ENCODE measurements around the gene BMP7. TPM values are rescaled to one million over a fixed set of nuclear protein-coding genes. Genes with fewer than 3 reads are reported as not detected.
"Not testable (repeated sequence)": the region's sequence is repeated elsewhere in the genome, so short reads cannot be mapped to it uniquely, and the experiment has no call there.

Gene BMP7
- total and polyA plus RNA-seq, 2 experiments from 2014 or later = not detected

DNA sequence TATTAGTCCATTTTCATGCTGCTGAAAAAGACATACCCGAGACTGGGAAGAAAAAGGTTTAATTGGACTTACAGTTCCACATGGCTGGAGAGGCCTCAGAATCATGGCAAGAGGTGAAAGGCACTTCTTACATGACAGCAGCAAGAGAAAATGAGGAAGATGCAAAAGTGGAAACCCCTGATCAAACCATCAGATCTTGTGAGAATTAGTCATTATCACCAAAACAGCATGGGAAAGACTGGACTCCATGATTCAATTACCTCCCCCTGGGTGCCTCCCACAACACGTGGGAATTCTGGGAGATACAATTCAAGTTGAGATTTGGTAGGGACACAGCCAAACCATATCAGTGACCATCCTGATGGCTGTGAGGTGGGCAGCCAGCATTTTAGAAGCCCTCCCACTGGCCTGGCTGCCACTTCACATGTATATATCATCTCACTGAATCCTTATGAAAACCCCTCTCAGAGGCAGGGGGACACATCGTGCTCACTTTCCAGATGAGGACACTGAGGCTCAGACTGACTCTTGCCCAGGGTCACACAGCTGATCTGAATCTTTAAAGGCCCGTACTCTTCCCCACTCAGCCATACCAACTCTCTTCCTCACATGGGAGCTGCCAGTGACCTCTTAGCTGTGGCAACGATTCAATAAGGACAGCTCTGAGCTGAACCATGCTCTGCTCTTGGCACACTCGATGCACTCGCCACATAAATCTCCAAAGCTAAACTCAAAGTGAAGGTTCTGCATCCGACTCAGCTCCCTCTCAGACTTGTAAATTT is 25.7 kb downstream of the BMP7 start:
- 29 to 30% methylated on average over 8 of the region's 8 CpGs for WGBS, 2 experiments (ENCODE audit: low coverage in 1 of 2, low lambda C conversion rate in 2 of 2, missing lambda C conversion rate in 2 of 2)
- H3K27ac ChIP-seq = no peak overlapping the region
- H3F3A ChIP-seq (ENCODE audit: insufficient read depth) = no peaks in the 10 kb centered on the region
- no peak overlapping the region for H3K4me3 ChIP-seq
- H3K79me2 ChIP-seq (ENCODE audit: insufficient read depth) = no peaks in the 10 kb centered on the region
- TF ChIP-seq EZH2phosphoT487 (IDR thresholded peaks at IDR 0.05; ENCODE audit: insufficient read depth, low read depth) (no peak), EZH2 (IDR thresholded peaks at IDR 0.05; ENCODE audit: insufficient read depth, poor library complexity, severe bottlenecking) (no peak)
- H3K27me3 ChIP-seq (replicated peaks; ENCODE audit: insufficient read depth) = peaks cover 47% of the 10 kb centered on the region
- H3K9ac ChIP-seq = no peak overlapping the region
- no peak for DNase-seq
- H3K4me1 ChIP-seq (ENCODE audit: insufficient read depth) = no peaks in the 10 kb centered on the region
- no peak overlapping the region for H2AFZ ChIP-seq
- no peaks in the 10 kb centered on the region for H3K9me2 ChIP-seq (ENCODE audit: insufficient read depth)
- no peaks in the 10 kb centered on the region for H3K9me3 ChIP-seq (ENCODE audit: low read depth)
- in situ Hi-C loops (cut with MboI) = no loop called here
- no peaks in the 10 kb centered on the region for H3K36me3 ChIP-seq (ENCODE audit: low read depth)
- no peaks in the 10 kb centered on the region for H4K20me1 ChIP-seq (ENCODE audit: insufficient read depth)
- no peak overlapping the region for H3K4me2 ChIP-seq (ENCODE audit: unreplicated experiment)

DNA sequence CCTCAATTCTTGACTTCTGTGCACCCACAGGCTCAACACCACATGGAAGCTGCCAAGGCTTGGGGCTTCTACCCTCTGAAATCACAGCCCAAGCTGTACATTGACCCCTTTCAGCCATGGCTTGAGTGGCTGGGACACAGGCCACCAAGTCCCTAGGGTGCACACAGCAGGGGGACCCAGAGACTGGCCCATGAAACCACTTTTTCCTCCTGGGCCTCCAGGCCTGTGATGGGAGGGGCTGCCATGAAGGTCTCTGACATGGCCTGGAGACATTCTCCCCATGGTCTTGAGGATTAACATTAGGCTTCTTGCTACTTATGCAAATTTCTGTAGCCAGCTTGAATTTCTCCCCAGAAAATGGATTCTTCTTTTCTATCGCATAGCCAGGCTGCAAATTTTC is 26.7 kb downstream of the BMP7 start:
- H3K9ac ChIP-seq; H3K9me3 ChIP-seq (ENCODE audit: low read depth); H3K36me3 ChIP-seq (ENCODE audit: low read depth); DNase-seq; H3F3A ChIP-seq (ENCODE audit: insufficient read depth); H3K4me2 ChIP-seq (ENCODE audit: unreplicated experiment); H3K9me2 ChIP-seq (ENCODE audit: insufficient read depth); H3K79me2 ChIP-seq (ENCODE audit: insufficient read depth); H3K4me1 ChIP-seq (ENCODE audit: insufficient read depth); H4K20me1 ChIP-seq (ENCODE audit: insufficient read depth); H2AFZ ChIP-seq; H3K27ac ChIP-seq; H3K4me3 ChIP-seq; in situ Hi-C loops (cut with MboI): not testable (repeated sequence)
- 81 to 96% methylated on average over 1 of the region's 1 CpG for WGBS, 2 experiments (ENCODE audit: low coverage in 1 of 2, low lambda C conversion rate in 2 of 2, missing lambda C conversion rate in 2 of 2)
- H3K27me3 ChIP-seq (replicated peaks; ENCODE audit: insufficient read depth) = peaks cover 56% of the 10 kb centered on the region

DNA sequence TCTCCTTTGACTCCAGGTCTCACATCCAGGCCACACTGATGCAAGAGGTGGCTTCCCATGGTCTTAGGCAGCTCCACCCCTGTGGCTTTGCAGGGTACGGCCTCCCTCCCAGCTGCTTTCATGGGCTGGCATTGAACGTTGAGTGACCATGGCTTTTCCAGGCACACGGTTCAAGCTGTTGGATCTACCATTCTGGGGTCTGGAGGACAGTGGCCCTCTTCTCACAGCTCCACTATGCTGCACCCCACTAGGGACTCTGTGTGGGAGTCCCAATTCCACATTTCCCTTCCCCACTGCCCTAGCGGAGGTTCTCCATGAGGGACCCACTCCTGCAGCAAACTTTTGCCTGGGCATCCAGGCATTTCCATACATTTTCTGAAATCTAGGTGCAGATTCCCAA is 27.1 kb downstream of the BMP7 start:
- WGBS, 2 experiments (ENCODE audit: low coverage in 1 of 2, low lambda C conversion rate in 2 of 2, missing lambda C conversion rate in 2 of 2) = 60 to 63% methylated on average over 4 of the region's 4 CpGs
- H2AFZ ChIP-seq; H4K20me1 ChIP-seq (ENCODE audit: insufficient read depth); in situ Hi-C loops (cut with MboI); H3K9me2 ChIP-seq (ENCODE audit: insufficient read depth); H3K9ac ChIP-seq; H3K4me3 ChIP-seq; H3K36me3 ChIP-seq (ENCODE audit: low read depth); DNase-seq; H3K4me2 ChIP-seq (ENCODE audit: unreplicated experiment); H3K79me2 ChIP-seq (ENCODE audit: insufficient read depth); H3K4me1 ChIP-seq (ENCODE audit: insufficient read depth); H3F3A ChIP-seq (ENCODE audit: insufficient read depth); H3K9me3 ChIP-seq (ENCODE audit: low read depth); H3K27ac ChIP-seq: not testable (repeated sequence)
- peaks cover 60% of the 10 kb centered on the region for H3K27me3 ChIP-seq (replicated peaks; ENCODE audit: insufficient read depth)

DNA sequence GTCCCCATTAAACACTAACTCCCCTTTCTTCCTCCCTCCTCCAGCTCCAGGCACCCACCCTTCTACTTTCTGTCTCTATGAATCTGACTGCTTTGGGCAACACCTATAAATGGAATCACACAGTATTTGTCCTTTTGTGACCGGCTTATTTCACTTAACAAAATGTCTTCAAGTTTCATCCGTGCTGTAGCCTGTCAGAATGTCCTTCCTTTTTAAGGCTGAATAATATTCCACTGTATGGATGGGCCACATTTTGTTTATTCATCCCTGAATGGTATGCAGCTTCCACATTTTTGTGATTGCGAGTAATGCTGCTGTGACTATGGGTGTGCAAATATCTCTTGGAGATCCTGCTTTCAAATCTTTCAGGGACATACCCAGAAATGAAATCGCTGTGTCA is 28.4 kb downstream of the BMP7 start:
- WGBS, 2 experiments (ENCODE audit: low coverage in 1 of 2, low lambda C conversion rate in 2 of 2, missing lambda C conversion rate in 2 of 2) = 59 to 60% methylated on average over 4 of the region's 4 CpGs
- Histone ChIP-seq H3K4me3 (no peak overlapping the region), H3F3A (ENCODE audit: insufficient read depth) (no peaks in the 10 kb centered on the region), H3K4me1 (ENCODE audit: insufficient read depth) (no peaks in the 10 kb centered on the region), H2AFZ (no peak overlapping the region), H3K9me3 (ENCODE audit: low read depth) (no peaks in the 10 kb centered on the region), H3K27me3 (replicated peaks; ENCODE audit: insufficient read depth) (peaks cover 73% of the 10 kb centered on the region), H3K27ac (no peak overlapping the region), H3K9me2 (ENCODE audit: insufficient read depth) (no peaks in the 10 kb centered on the region), H3K79me2 (ENCODE audit: insufficient read depth) (no peaks in the 10 kb centered on the region), H3K9ac (no peak overlapping the region), H3K36me3 (ENCODE audit: low read depth) (no peaks in the 10 kb centered on the region), H3K4me2 (ENCODE audit: unreplicated experiment) (no peak overlapping the region), H4K20me1 (ENCODE audit: insufficient read depth) (no peaks in the 10 kb centered on the region)
- in situ Hi-C loops (cut with MboI) = no loop called here
- DNase-seq = no peak
- TF ChIP-seq EZH2phosphoT487 (IDR thresholded peaks at IDR 0.05; ENCODE audit: insufficient read depth, low read depth) = no peak
- no peak for TF ChIP-seq EZH2 (IDR thresholded peaks at IDR 0.05; ENCODE audit: insufficient read depth, poor library complexity, severe bottlenecking)

DNA sequence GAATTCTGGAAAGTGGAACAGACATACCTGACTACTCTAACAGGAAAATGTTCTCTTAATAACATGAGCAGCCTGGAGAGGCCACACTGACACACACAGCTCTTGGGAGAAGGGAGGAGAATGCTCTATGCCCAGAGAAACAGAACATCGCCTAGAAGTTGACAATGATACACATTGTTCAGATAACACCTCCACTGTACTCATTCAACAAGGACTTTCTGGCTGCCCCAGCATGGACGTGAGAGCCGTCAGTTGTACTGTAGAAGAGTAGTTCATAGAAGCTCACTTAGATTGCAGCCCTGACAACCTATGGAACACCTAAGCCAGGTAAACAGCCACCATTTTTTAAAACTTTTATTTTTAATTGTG is 28.9 kb downstream of the BMP7 start:
- 71 to 74% methylated on average over 3 of the region's 3 CpGs for WGBS, 2 experiments (ENCODE audit: low coverage in 1 of 2, low lambda C conversion rate in 2 of 2, missing lambda C conversion rate in 2 of 2)
- peaks cover 71% of the 10 kb centered on the region for H3K27me3 ChIP-seq (replicated peaks; ENCODE audit: insufficient read depth)
- no peak overlapping the region for H3K4me3 ChIP-seq

More for the DNA sequence above, 28.9 kb downstream of the BMP7 start:
- TF ChIP-seq EZH2phosphoT487 (IDR thresholded peaks at IDR 0.05; ENCODE audit: insufficient read depth, low read depth) = no peak
- TF ChIP-seq EZH2 (IDR thresholded peaks at IDR 0.05; ENCODE audit: insufficient read depth, poor library complexity, severe bottlenecking) = no peak
- no peak overlapping the region for H3K9ac ChIP-seq
- no peak for DNase-seq
- no peaks in the 10 kb centered on the region for H3K36me3 ChIP-seq (ENCODE audit: low read depth)
- no peaks in the 10 kb centered on the region for H4K20me1 ChIP-seq (ENCODE audit: insufficient read depth)
- H3K4me2 ChIP-seq (ENCODE audit: unreplicated experiment) = no peak overlapping the region
- H2AFZ ChIP-seq = no peak overlapping the region
- H3F3A ChIP-seq (ENCODE audit: insufficient read depth) = no peaks in the 10 kb centered on the region
- no peaks in the 10 kb centered on the region for H3K9me2 ChIP-seq (ENCODE audit: insufficient read depth)
- no peaks in the 10 kb centered on the region for H3K79me2 ChIP-seq (ENCODE audit: insufficient read depth)
- H3K4me1 ChIP-seq (ENCODE audit: insufficient read depth) = no peaks in the 10 kb centered on the region
- in situ Hi-C loops (cut with MboI) = no loop called here
- H3K9me3 ChIP-seq (ENCODE audit: low read depth) = no peaks in the 10 kb centered on the region
- H3K27ac ChIP-seq = no peak overlapping the region
